Fibroblast of the aortic adventitia (primary cell): ENCODE measurements around the gene OOSP2. TPM values are rescaled to one million over a fixed set of nuclear protein-coding genes. Genes with fewer than 3 reads are reported as not detected.
"Not testable (repeated sequence)": the region's sequence is repeated elsewhere in the genome, so short reads cannot be mapped to it uniquely, and the experiment has no call there.

Experiments used
- DNase-seq: peaks from one replicate; pipeline ENCODE4 v3.0.0-alpha.2; 2010; ENCODE audit warnings: low read depth
- H3K4me3 ChIP-seq: 2 replicates; pipeline ENCODE4 v1.5.1; 2011; ENCODE audit warnings: low read depth, mild to moderate bottlenecking, control low read depth, low read length, moderate library complexity
- CTCF ChIP-seq: IDR thresholded peaks from 2 replicates; pipeline ENCODE4 v1.5.1; 2011; ENCODE audit warnings: mild to moderate bottlenecking, low read length, control low read depth, inconsistent platforms; ENCODE audit not compliant: insufficient read depth
- total RNA-seq: library from RNA; depleted of rRNA; stranded (reverse); fragments of >200 nt; gene quantifications from 2 replicates; pipeline ENCODE4 v1.2.3, GENCODE V29; 2012; ENCODE audit warnings: low replicate concordance

Gene OOSP2
- total RNA-seq, 1 donor: not detected

GRCh38 chr11:60016881-60017280 lies 23.3 kb upstream of the OOSP2 start, which contains the start of gene OOSP4B:
TSS of gene OOSP4B (plus strand) at chr11:60017181.
- DNase-seq: no peak
- TF ChIP-seq CTCF: no peak
- H3K4me3 ChIP-seq: no peak within 1 kb of the TSS

- no peak for TF ChIP-seq CTCF
- DNase-seq: no peak
- no peak overlapping the region for H3K4me3 ChIP-seq
Measured at GRCh38 chr11:60018058-60018457, 22.2 kb upstream of the OOSP2 start.

GRCh38 chr11:60020376-60020775 lies 19.8 kb upstream of the OOSP2 start:
- not testable (repeated sequence) for DNase-seq, H3K4me3 ChIP-seq

GRCh38 chr11:60029015-60029632 lies 11.1 kb upstream of the OOSP2 start:
- TF ChIP-seq CTCF: no peak
- no peak overlapping the region for H3K4me3 ChIP-seq
- no peak for DNase-seq

GRCh38 chr11:60050422-60050821 lies 10.2 kb downstream of the OOSP2 start:
- not testable (repeated sequence) for H3K4me3 ChIP-seq, DNase-seq

- DNase-seq, H3K4me3 ChIP-seq: not testable (repeated sequence)
Measured at GRCh38 chr11:60050839-60051238, 10.6 kb downstream of the OOSP2 start.

- no peak within 1 kb of the TSS for H3K4me3 ChIP-seq
- TF ChIP-seq CTCF: no peak
- DNase-seq: no peak
Measured at GRCh38 chr11:60056349-60056969, 16.2 kb downstream of the OOSP2 start, which contains the start of gene MS4A3. TSS of gene MS4A3 (plus strand) at chr11:60056665. CDS start at chr11:60061161, 4,496 bp downstream.

GRCh38 chr11:60059052-60059451 lies 18.8 kb downstream of the OOSP2 start:
- no peak for DNase-seq
- no peak overlapping the region for H3K4me3 ChIP-seq
- no peak for TF ChIP-seq CTCF
